Skin of body (tissue), 2 donors: ENCODE results near the gene PCED1B. TPM values are rescaled to one million over a fixed set of nuclear protein-coding genes. Genes with fewer than 3 reads are reported as not detected.

Experiments used
- DNase-seq: peaks from one replicate; lab custom pipeline; 2025; lab: John Stamatoyannopoulos, UW
- total RNA-seq: library from RNA; depleted of rRNA; stranded (reverse); fragments of >200 nt; gene quantifications from one replicate; pipeline ENCODE4 v1.2.3, GENCODE V29; 2014

PCED1B gene
- total RNA-seq, 1 donor from 2014 or later, result 0.49 TPM

- DNase-seq, result no peak
Observed at GRCh38 chr12:47231456-47231855, 152.0 kb downstream of the PCED1B start.

GRCh38 chr12:47234576-47235141 lies 155.2 kb downstream of the PCED1B start:
- DNase-seq, result no peak

GRCh38 chr12:47235258-47236040 lies 156.0 kb downstream of the PCED1B start:
- DNase-seq, result no peak

GRCh38 chr12:47236109-47236714 lies 156.8 kb downstream of the PCED1B start:
- no peak for DNase-seq

- no peak for DNase-seq
Observed at GRCh38 chr12:47237751-47238211, 158.4 kb downstream of the PCED1B start.

GRCh38 chr12:47238669-47239114 lies 159.3 kb downstream of the PCED1B start:
- no peak for DNase-seq

GRCh38 chr12:47242426-47242825 lies 163.0 kb downstream of the PCED1B start:
- no peak for DNase-seq

GRCh38 chr12:47244835-47245234 lies 165.4 kb downstream of the PCED1B start:
- DNase-seq, result no peak

- DNase-seq, result no peak
Observed at GRCh38 chr12:47245623-47246022, 166.2 kb downstream of the PCED1B start.

GRCh38 chr12:47247418-47247817 lies 168.0 kb downstream of the PCED1B start:
- no peak for DNase-seq

GRCh38 chr12:47249082-47249481 lies 169.7 kb downstream of the PCED1B start:
- DNase-seq, result no peak

GRCh38 chr12:47249719-47250357 lies 170.4 kb downstream of the PCED1B start:
- DNase-seq, result no peak

GRCh38 chr12:47251919-47252318 lies 172.5 kb downstream of the PCED1B start:
- no peak for DNase-seq

GRCh38 chr12:47264951-47265350 lies 185.5 kb downstream of the PCED1B start:
- DNase-seq, result no peak

GRCh38 chr12:47265391-47265790 lies 186.0 kb downstream of the PCED1B start:
- no peak for DNase-seq

- no peak for DNase-seq
Observed at GRCh38 chr12:47267571-47267970, 188.2 kb downstream of the PCED1B start.

GRCh38 chr12:47268501-47269454 lies 189.4 kb downstream of the PCED1B start:
- no peak for DNase-seq

GRCh38 chr12:47269916-47270315 lies 190.5 kb downstream of the PCED1B start:
- no peak for DNase-seq

GRCh38 chr12:47270782-47271664 lies 191.6 kb downstream of the PCED1B start:
- no peak for DNase-seq

GRCh38 chr12:47271800-47272239 lies 192.4 kb downstream of the PCED1B start:
- peak; percentile 10 for DNase-seq
